ENCODE results near the gene UBTD2.

DNA sequence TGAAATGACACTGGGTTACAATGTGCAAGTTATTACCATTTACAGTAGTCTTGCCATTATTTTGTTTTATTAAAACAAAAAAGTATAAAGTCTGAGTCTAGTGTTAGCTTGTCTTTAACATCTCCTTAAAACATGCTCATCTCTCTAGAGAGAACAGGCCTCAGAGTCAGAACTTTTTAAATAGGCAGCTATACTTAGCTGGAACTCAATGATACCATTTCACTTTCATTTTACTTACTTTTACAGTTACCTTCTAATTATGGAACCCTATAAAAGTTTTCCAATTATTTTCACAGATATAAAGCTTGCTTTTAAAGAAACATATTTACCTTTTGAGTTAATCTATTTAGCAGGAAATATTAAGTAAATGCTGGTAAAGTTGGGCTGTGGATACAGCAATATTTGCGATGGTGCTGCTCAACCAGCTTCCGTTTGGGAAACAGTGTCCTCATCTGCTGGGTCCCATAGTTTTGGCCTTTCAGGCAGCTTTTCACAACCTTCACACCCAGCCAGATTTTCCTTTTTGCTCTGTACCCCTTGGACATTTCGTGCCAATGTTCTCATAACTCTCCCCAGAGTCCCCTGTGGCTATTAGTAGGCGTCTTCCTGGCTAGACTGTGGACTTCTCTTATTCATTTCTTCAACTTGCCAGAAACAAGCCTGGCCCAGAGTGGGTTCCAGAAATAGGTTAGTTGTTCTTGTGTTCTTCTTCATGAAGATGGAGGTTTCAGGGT is 36.3 kb upstream of the UBTD2 start:
- TF ChIP-seq, protein P1, sequence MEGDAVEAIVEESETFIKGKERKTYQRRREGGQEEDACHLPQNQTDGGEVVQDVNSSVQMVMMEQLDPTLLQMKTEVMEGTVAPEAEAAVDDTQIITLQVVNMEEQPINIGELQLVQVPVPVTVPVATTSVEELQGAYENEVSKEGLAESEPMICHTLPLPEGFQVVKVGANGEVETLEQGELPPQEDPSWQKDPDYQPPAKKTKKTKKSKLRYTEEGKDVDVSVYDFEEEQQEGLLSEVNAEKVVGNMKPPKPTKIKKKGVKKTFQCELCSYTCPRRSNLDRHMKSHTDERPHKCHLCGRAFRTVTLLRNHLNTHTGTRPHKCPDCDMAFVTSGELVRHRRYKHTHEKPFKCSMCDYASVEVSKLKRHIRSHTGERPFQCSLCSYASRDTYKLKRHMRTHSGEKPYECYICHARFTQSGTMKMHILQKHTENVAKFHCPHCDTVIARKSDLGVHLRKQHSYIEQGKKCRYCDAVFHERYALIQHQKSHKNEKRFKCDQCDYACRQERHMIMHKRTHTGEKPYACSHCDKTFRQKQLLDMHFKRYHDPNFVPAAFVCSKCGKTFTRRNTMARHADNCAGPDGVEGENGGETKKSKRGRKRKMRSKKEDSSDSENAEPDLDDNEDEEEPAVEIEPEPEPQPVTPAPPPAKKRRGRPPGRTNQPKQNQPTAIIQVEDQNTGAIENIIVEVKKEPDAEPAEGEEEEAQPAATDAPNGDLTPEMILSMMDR (IDR thresholded peaks at IDR 0.05): no peak
- no peak for TF ChIP-seq POLR2A (IDR thresholded peaks at IDR 0.05)
